GM21360 (cell line): ENCODE measurements around the gene NHEJ1.
A peak's percentile ranks its signal among the peaks of the same experiment; 100 is the strongest.

Experiments
- ATAC-seq: cut with Tn5 transposase; IDR thresholded peaks from one replicate; pipeline ENCODE4 v1.9.1; 2021; ENCODE audit warnings: mild to moderate bottlenecking, moderate library complexity; ENCODE audit not compliant: unreplicated experiment

Gene NHEJ1

GRCh38 chr2:219182331-219183150 is 21.9 kb upstream of the NHEJ1 start:
- ATAC-seq: no peak

GRCh38 chr2:219181531-219181930 is 20.9 kb upstream of the NHEJ1 start:
- ATAC-seq: no peak

- no peak for ATAC-seq
Observed at GRCh38 chr2:219180961-219181360, 20.3 kb upstream of the NHEJ1 start.

DNA sequence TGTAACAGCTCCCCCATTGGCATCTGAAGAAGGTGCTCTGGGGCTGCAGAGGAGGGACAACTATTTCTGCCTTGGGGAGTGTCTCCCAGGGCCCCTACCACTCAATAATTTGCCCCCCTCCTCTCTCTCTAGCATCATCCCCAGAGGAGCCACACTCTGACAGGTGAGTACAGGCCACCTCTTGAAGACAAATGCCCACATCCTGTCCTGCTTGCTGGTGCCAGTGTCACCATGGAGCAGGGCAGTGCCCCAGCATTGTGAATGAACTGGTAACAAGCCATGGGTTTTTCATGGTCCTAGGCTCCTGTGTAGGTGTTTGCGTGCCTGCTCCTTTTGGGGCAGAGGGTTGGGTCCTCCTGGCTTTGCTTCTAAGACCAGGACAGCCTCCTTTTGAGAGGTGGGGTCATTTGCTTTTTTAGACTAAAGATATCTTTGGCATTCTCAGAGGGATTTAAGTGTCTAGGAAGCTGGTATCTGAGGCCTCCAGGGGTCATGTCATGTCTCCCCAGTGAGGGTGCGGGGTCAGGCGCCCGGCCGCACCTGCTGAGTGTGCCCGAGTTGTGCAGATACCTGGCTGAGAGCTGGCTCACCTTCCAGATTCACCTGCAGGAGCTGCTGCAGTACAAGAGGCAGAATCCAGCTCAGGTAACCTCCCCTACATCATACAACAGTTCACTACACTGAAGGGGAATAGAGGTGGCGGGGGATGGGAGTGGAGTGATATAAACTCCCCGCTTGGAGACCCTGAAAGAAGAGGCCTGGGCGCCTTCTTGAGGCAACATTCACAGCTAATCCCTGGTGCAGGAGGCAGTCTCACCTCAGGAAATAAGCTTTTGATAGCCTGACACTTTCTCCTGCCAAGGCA is 19.2 kb upstream of the NHEJ1 start:
- ATAC-seq: no peak

GRCh38 chr2:219178377-219179175 is 18.0 kb upstream of the NHEJ1 start:
- peak; percentile 21 for ATAC-seq

- peak; percentile 36 for ATAC-seq
Observed at GRCh38 chr2:219177552-219178376, 17.1 kb upstream of the NHEJ1 start, which contains the start of gene RETREG2. RETREG2 (plus strand) TSS chr2:219178275; CDS start chr2:219178353, 78 bp downstream.

- peak; percentile 53 for ATAC-seq
Observed at GRCh38 chr2:219176818-219177551, 16.4 kb upstream of the NHEJ1 start, which contains the start of gene CNPPD1. CNPPD1 (minus strand) TSS chr2:219176925; CDS start chr2:219176828, 97 bp downstream.

DNA sequence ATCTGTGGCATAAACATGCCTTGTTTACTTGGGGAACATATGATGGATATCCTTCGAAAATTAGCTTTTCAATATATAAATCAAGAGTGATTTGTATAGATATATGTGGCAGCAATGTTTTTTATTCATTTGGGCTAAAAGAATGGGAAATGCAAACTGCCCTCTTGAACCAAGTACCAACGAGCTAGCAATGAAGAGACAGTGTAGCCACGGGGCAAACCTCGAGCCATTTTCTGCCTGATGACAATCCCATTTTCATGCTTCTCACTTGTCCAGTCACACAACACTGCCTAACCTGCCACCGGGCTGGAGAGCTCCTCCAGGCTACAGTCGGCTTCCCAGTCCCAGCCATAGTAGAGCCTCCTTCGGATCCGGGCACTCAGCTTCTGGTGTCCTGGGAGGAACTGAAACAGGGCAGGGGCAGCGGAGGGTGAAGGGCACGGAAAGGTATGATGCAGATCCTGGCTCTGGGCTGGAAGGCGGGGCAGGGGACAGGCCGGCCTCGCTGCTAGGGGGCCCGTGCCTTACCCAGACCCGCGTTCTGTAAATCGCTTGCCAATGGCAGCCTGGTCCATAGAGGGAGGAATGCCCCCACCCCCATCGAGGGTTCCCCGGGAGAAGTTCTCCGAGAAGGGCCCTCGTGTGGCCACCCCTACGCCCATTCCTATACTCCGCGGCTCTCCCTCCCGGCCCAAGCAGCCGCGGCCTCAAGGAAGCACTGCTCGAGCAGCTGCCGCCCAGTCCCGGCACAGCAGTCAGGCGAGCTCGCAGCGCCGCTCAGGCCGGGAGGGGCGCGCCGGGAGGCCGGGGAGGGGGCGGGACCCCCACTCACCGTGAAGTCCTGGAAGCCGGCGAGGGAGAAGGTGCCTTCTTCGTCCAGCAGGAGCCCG is 15.6 kb upstream of the NHEJ1 start:
- peak; percentile 25 for ATAC-seq

DNA sequence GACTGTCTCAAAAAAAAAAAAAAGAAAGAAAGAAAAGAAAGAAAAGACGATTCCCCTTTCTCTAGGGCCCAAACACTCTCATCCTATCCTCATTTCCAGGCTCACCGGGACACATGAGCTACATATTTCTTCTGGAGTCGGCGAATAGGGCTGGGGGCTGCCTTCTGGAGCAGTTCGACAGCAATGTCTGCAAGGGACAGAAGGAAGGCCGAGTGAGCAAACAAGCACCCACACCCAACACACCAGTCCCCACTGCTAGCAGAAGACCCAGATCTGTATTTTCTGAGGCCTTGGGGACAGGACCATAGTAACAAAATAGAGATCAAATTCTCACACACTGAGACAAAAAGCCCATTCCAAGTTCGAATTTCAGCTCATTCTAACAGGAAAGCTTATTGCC is 14.9 kb upstream of the NHEJ1 start:
- ATAC-seq: no peak

DNA sequence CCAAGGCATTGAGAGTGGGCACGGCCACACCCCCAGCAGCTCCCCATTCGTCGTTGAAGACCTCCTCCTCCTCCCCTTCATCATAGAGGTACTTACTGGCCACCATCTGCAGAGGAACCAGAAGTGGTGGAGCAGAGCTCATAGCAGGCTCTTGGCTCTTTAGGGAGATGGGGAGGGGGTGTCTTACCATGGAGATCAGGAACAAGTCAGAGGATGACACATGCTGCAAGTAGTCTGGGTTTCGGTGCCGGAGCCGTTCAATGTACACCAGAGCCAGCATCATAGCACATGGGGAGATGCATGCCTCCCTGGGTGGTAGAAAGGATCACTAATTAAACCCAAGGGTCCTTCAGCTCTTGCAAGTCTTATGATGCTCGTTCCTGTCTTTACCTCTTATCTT is 14.2 kb upstream of the NHEJ1 start:
- ATAC-seq: no peak

DNA sequence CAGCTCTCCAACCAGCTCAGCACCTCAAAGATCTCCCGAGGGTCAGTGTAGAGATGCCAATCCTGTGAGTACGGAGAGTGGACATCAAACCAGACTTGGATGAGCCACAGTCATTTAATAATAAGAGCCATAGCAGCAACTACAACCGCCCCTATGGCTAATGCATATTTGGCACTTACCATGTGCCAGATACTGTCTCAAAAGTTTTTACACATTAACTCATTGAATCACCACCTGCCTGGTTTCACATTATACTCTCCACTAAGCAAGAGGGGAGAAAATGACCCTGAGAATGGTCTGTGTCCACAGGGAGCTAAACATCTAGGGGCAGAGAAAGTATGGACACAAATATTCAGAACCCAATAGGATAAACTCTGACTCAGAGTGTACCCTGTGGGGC is 13.5 kb upstream of the NHEJ1 start:
- ATAC-seq: no peak

DNA sequence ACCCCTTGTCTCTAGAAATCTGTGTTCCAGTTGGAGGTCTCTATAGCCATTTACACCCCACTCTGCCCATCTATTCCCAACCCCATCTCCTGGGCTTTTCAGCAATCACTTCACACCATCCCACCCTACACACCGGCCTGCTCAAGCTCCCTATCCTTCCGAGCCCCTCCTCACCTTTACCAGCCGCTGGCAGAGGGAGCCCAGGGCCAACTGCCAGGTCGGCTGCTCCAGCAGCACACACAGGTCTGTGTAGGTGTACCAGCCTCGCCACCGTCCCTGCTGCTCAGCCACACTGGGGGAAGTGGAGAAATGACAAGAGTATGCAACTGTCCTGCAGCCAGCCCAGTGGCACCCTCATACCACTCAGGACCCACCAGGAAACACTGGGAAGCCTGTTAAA is 12.6 kb upstream of the NHEJ1 start:
- ATAC-seq: no peak

DNA sequence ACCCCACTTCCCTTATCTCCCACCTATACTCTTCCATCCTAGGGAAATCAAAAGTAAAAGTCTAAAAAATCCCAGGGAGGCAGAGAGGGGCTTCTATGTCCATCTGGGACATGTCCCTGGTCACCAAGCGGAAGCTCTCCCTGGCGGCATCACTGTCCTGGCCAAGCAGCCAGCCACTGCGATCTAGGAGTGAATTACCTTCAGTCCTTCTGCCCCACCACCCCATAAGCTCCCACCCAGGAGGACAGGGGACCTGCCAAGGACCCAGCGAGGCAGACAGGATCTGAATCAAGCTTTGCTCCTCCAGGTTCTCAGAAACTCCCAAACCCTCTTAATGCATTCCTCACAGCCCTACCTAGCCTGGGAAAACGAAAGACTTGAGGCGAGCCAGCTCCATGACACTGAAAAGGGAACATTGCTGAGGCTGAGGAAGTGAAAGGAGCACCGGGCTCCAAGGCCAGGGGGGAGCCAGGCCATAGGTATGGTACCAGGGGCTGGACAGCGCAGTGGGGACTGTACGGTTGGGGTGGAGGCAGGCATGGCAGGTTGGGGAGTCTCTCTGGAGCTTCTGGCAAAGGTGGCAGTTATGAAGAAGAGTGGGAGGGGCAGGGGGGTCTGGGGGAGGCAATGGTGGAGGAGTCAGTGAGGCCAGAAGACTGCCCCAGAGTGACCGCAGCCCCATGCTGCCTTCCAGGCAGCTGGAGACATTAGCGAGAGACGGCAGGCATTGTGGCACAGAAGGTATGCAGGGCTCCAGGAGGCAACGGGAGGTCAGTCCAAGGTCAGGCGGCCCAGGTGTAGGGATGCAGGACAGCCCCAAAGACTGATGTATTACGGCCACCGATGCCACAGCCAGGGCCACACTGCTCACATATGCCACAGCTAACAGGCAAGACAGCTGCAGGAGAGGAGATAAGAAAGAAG is 11.9 kb upstream of the NHEJ1 start:
- ATAC-seq: no peak

DNA sequence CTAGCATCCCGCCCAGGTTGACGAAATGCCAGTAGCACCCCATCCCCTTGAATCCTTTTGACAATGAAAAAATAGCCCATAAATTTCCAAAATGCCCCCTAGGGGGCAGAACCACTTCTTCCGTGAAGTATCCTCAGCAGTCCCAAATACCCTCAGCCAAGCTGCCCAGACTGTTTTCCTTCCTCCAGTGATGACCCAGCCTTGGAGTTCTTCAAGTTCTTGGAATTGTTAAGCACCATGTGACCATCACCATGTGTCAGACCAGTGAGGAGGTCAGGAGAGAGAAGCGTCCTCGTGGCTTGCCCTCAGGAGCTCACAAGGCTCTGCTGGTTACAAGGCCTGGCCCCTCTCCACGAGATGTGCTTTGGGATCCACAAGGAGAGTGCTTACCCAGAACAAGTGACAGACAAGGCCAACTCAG is 10.6 kb upstream of the NHEJ1 start:
- no peak for ATAC-seq

DNA sequence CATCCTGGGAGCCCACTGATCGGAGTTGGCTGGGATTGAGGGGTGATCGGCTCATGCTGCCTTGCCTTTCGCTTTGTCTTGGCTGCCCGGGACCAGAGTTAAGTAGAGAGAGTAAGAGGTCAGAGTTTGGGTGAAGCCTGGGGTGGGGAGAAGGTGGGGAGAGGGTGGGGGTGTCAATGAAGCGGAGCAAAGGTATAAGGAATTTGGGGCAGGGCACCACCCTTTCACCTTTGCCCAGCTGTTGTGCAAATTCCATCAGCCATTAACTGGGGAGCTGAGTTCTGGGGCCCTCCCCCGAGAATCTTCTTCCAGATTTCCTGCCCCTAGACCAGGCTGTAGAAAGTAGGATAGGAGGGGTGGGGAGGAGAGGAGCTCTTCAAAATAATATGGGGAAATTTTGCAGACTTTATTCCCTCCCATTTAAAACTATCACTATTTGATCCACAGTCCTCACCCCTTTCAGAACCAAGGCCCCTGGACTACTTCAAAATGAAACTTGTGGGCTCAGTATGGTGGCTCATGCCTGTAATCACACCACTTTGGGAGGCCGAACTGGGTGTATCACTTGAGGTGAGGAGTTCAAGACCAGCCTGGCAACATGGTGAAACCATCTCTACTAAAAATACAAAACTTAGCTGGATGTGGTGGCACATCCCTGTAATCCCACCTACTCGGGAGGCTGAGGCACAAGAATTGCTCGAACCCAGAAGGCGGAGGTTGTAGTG is 9.5 kb upstream of the NHEJ1 start, which contains the start of gene SLC23A3:
SLC23A3 (minus strand) TSS at position 100 of the 725 bp plus-strand sequence; CDS start at position 55, 45 bp downstream.
- no peak for ATAC-seq

DNA sequence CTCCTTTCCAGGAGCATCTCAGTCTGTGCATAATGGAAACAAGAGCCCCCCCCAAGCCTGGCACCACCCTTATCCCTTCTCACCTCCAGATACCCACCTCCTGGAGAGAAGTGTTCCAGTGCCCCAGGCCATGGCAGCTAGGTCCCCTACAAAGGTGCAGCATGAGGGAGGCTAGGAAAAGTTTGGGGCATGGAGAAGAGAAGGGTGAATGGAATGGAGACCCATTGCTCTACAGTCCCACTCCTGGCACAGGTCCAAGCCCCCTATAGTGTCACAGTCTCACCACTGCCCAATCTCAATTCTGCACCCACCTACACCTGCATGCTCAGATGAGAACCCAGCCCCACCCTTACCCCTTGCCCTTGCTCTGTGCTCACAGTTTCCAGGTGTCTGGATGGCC is 8.3 kb upstream of the NHEJ1 start:
- no peak for ATAC-seq

- no peak for ATAC-seq
Observed at GRCh38 chr2:219168526-219168925, 7.9 kb upstream of the NHEJ1 start.
